Measurements from ENCODE around the gene TOP2B.

The TOP2B gene

DNA sequence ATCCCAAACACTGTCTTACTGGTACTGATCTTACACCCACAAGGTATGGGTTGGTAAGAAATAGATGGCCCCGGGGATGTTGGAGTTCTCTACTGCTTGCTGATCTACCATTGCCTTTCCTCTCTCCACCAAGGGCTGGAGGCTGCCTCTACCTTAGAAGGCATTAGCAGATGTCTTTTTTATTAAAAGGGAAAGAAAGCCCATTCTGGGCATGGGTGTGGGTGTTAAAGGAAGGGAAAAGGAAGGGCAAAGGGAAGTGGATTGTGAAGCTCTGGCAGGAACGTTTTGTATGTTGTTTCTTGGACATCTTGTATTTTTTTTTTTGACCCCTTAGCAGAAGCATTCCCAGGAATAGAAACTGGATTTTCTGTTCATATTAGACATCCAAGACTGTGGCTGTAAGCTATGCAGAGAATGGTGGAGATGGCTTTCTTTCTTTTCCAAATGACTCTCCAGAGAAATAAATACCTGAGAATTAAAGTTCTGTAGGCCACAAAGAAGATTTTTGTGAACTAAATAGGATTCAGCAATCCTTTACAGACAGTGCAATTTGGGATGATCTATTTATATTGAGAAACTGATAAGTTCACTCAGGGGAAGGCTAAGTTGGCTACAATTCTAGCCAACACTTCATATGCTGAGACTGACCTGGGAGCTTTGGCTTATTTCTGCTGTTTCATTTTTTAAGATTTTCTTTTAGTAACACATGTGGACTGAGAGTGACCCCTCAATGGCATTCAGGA is 108.8 kb downstream of the TOP2B start:
- DNase-seq, result no peak

DNA sequence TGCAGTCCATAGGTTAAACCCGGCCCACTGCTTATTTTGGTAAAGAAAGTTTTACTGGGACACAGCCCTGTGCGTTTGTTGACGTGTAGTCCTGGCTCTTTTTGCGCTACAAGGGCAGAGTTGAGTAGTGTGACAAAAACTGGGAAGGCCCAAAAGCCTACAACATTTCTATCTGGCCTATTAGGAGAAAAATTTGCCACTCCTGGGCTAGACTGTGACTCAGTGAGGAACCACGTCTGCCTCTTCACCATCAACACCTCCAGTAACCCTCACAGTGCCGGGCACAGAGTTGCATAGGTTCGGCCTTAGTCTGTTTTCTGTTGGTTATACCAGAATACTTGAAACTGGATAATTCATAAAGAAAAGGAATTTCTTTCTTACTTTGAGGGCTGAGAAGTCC is 110.3 kb downstream of the TOP2B start:
- no peak for DNase-seq

DNA sequence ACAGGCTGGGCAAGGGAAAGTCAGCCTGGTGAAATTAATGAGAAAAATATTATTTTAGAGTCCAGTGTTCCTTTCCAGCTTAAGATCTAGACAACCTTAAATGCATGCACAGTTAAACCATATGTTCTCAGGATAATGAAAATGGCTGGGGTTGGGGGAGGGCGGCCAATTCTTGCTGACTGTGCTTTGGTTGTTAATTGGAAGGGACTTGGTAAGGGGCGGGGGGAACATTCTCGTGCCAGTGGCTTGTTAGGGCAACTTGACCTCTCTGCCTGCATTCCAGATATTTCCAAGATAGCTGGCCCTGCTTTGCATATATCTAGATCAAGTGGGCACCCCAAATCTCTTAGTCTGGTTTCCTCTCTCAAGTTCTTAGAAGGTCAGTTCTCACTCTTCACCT is 112.5 kb downstream of the TOP2B start:
- DNase-seq, result no peak

DNA sequence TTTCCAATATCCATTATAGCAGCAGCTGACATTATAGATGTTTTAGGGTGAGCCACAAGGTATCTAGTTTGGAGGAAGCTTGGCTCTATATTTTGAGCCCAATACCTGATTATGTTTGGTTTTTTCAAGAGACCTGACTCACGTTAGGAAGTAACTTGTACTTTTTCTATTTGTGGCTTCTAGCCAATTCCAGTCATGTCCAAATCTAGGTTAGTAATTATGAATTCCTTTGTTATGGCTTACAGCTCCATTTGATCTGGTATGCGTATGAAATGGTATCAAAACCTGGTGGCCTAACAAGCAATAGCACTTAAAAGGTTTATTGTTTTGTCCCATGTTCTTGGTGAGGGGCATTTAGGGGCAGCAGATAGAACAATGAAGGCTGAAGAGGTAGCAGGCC is 115.9 kb downstream of the TOP2B start:
- no peak for DNase-seq

DNA sequence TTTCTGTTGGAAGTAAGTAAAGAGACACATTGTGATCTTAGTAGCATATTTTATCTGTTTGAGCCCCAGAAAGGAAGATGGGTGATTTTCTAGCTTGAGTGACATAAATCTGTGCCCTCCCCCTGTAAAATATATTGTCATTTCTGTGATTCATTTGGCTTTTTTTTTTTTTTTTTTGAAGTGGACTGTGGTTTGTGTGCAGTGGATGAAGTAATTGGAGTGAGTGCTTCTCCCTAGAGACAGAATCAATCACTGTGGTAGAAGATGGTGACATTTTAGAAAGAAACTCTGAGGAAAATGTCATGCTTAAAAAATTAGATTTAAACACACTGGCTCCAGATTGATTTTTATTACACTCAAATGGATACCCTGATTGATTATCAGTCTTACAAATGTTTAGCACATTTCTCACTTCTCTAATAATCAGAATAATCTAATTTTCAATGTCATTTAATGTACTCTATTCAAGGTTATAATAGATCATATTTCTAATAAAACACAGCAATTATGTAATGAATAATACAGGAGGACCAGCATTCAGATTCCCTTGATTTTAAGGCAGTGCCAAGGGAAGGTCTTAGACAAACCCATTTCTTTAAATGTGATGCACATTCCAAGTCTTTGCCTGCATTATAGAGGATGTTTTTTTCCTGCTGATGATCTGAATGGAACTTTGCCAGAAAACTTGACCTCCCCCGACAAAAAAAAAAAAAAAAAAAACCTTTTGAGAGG is 116.6 kb downstream of the TOP2B start:
- no peak for DNase-seq

All from left hindlimb (tissue), 1 donor.